HepG2 (cell line): ENCODE measurements around the gene FMN2. TPM values are rescaled to one million over a fixed set of nuclear protein-coding genes. Genes with fewer than 3 reads are reported as not detected.

Experiments used
- ATAC-seq: fragments of 200-7000 bp; cut with Tn5 transposase; 3 replicates; pipeline ENCODE4 v1.9.1; 2020; ENCODE audit warnings: mild to moderate bottlenecking, moderate library complexity
- BruUV-seq: library from RNA; stranded (reverse); fragments of 400-500 nt; replicated peaks from 2 replicates; lab custom pipeline; 2021; lab: Mats Ljungman, UMichigan
- CTCF ChIA-PET: fragments of 300-600 bp; formaldehyde crosslinking; extraction: SDS; loops from one replicate; lab custom pipeline; 2021; ENCODE audit warnings: low total read pairs, inconsistent platforms, low intra/inter-chr PET ratio; lab: Yijun Ruan, JAX
- POLR2A ChIA-PET: fragments of 350-600 bp; sonication (Branson Sonifier 250); formaldehyde crosslinking; loops from one replicate; lab custom pipeline; 2020; ENCODE audit warnings: antibody characterized with exemption, inconsistent platforms; lab: Yijun Ruan, JAX
- DNase-seq: peaks from one replicate; pipeline ENCODE4 v3.0.0-alpha.2; 2015; ENCODE audit warnings: low spot score
- FAIRE-seq: peaks from 3 replicates; lab custom pipeline; 2011; peaks lifted over from hg19 to GRCh38; lab: Jason Lieb, UNC
- H2AFZ ChIP-seq: one replicate; pipeline ENCODE4 v1.6.1; 2011; ENCODE audit warnings: low read length, inconsistent platforms
- H3K27ac ChIP-seq: fragments of 300-600 bp; 3 replicates; pipeline ENCODE4 v1.8.0; 2011; ENCODE audit warnings: mixed run types, mild to moderate bottlenecking, mixed read lengths, low read length, inconsistent platforms; ENCODE audit not compliant: insufficient read depth; ENCODE audit errors: extremely low read length
- H3K27me3 ChIP-seq, 2 experiments: fragments of 200-600 bp in 1 of 2; 2 replicates in 1 of 2; 3 replicates in 1 of 2; pipeline versions ENCODE4 v1.6.0 to v1.8.0; 2011; ENCODE audit warnings: low read length in 2 of 2, mild to moderate bottlenecking in 2 of 2, moderate library complexity in 2 of 2, inconsistent platforms in 1 of 2; ENCODE audit not compliant: insufficient read depth in 2 of 2, control insufficient read depth in 1 of 2
- H3K36me3 ChIP-seq, 2 experiments: fragments of 200-600 bp in 1 of 2; replicated peaks in 1 of 2; 2 replicates in 1 of 2; 3 replicates in 1 of 2; pipeline versions ENCODE4 v1.5.1 to v1.8.0; 2011; ENCODE audit warnings: low read length in 2 of 2, inconsistent platforms in 1 of 2; ENCODE audit not compliant: insufficient read depth in 2 of 2, control insufficient read depth in 1 of 2
- H3K4me1 ChIP-seq: 2 replicates; pipeline ENCODE4 v1.5.1; 2012; ENCODE audit warnings: low read length, inconsistent platforms; ENCODE audit not compliant: insufficient read depth
- H3K4me2 ChIP-seq: 2 replicates; pipeline ENCODE4 v1.6.0; 2011; ENCODE audit warnings: low read depth, low read length, inconsistent platforms
- H3K4me3 ChIP-seq, 3 experiments: fragments of 200-600 bp in 1 of 3; sonication (generic), shearing (Covaris generic) in 1 of 3; replicated peaks in 1 of 3; 2 replicates each; pipeline ENCODE4 v1.5.1; 2011 to 2016; ENCODE audit warnings: low read length in 3 of 3, inconsistent platforms in 2 of 3, low read depth in 2 of 3, mild to moderate bottlenecking in 2 of 3, control low read depth in 1 of 3, mixed read lengths in 1 of 3; ENCODE audit not compliant: insufficient read depth in 1 of 3
- H3K79me2 ChIP-seq: one replicate; pipeline ENCODE4 v1.6.1; 2011; ENCODE audit warnings: low read length, inconsistent platforms; ENCODE audit not compliant: insufficient read depth
- H3K9ac ChIP-seq: 2 replicates; pipeline ENCODE4 v1.6.0; 2011; ENCODE audit warnings: mild to moderate bottlenecking, low read depth, low read length, inconsistent platforms; ENCODE audit not compliant: insufficient read depth
- H3K9me3 ChIP-seq: 2 replicates; pipeline ENCODE4 v1.5.1; 2012; ENCODE audit warnings: mild to moderate bottlenecking, low read length
- H4K20me1 ChIP-seq: 2 replicates; pipeline ENCODE4 v1.6.0; 2011; ENCODE audit warnings: inconsistent platforms, mild to moderate bottlenecking, low read length, moderate library complexity; ENCODE audit not compliant: insufficient read depth
- ATRX ChIP-seq: sonication (generic); formaldehyde crosslinking; IDR thresholded peaks from 2 replicates; pipeline ENCODE4 v1.4.0; 2020; ENCODE audit warnings: missing genetic modification reagents, borderline replicate concordance
- CBFB ChIP-seq: sonication (generic); formaldehyde crosslinking; IDR thresholded peaks from 2 replicates; pipeline ENCODE4 v1.4.0; 2020; ENCODE audit warnings: missing genetic modification reagents
- CEBPG ChIP-seq: IDR thresholded peaks from 2 replicates; pipeline ENCODE4 v1.6.1; 2016
- CHD2 ChIP-seq: IDR thresholded peaks from 2 replicates; pipeline ENCODE4 v1.6.1; 2011; ENCODE audit warnings: low read depth, low read length, improper control_type of control experiment
- CSRNP2 ChIP-seq: sonication (generic); formaldehyde crosslinking; conservative IDR thresholded peaks from 2 replicates; pipeline ENCODE4 v1.8.0; 2022; ENCODE audit warnings: low read depth, missing genetic modification reagents
- HDAC6 ChIP-seq: fragments of 200-600 bp; sonication (generic); IDR thresholded peaks from 2 replicates; pipeline ENCODE4 v1.7.0; 2017; ENCODE audit warnings: mild to moderate bottlenecking, antibody characterized with exemption, low read length, low read depth
- HOXD1 ChIP-seq: sonication (generic); formaldehyde crosslinking; IDR thresholded peaks from 2 replicates; pipeline ENCODE4 v1.5.0; 2020; ENCODE audit warnings: missing genetic modification reagents
- ONECUT2 ChIP-seq: sonication (generic); formaldehyde crosslinking; IDR thresholded peaks from 2 replicates; pipeline ENCODE4 v1.4.0; 2020; ENCODE audit warnings: missing genetic modification reagents
- REL ChIP-seq: sonication (generic); formaldehyde crosslinking; conservative IDR thresholded peaks from 2 replicates; pipeline ENCODE4 v1.8.0; 2022; ENCODE audit warnings: mild to moderate bottlenecking, missing genetic modification reagents, moderate library complexity
- SAFB2 ChIP-seq: sonication (generic); formaldehyde crosslinking; IDR thresholded peaks from 2 replicates; pipeline ENCODE4 v1.5.1; 2020; ENCODE audit warnings: missing genetic modification reagents, low read depth, mild to moderate bottlenecking, borderline replicate concordance
- SCMH1 ChIP-seq: sonication (generic); formaldehyde crosslinking; IDR thresholded peaks from 2 replicates; pipeline ENCODE4 v1.9.0; 2021; ENCODE audit warnings: missing genetic modification reagents, mild to moderate bottlenecking, borderline replicate concordance
- SIX4 ChIP-seq: sonication (generic); formaldehyde crosslinking; IDR thresholded peaks from 2 replicates; pipeline ENCODE4 v1.4.0; 2020; ENCODE audit warnings: missing genetic modification reagents
- SP5 ChIP-seq: IDR thresholded peaks from 2 replicates; pipeline ENCODE4 v1.6.1; 2016; ENCODE audit warnings: low read depth, borderline replicate concordance
- TBP ChIP-seq: sonication (generic); formaldehyde crosslinking; IDR thresholded peaks from 2 replicates; pipeline ENCODE4 v1.5.0; 2020; ENCODE audit warnings: missing genetic modification reagents
- TCF7 ChIP-seq: sonication (generic); IDR thresholded peaks from 2 replicates; pipeline ENCODE4 v1.6.1; 2016; ENCODE audit warnings: antibody characterized with exemption, low read depth
- ZFP36L2 ChIP-seq: sonication (generic); formaldehyde crosslinking; IDR thresholded peaks from 2 replicates; pipeline ENCODE4 v1.4.0; 2020; ENCODE audit warnings: missing genetic modification reagents
- ZKSCAN1 ChIP-seq: fragments of 150-350 bp; IDR thresholded peaks from 2 replicates; pipeline ENCODE4 v1.6.1; 2014; ENCODE audit warnings: low read length
- ZNF343 ChIP-seq: sonication (generic); formaldehyde crosslinking; IDR thresholded peaks from 2 replicates; pipeline ENCODE4 v1.4.0; 2020; ENCODE audit warnings: mild to moderate bottlenecking, missing genetic modification reagents
- ZNF503 ChIP-seq: sonication (generic); formaldehyde crosslinking; IDR thresholded peaks from 2 replicates; pipeline ENCODE4 v1.4.0; 2020; ENCODE audit warnings: missing genetic modification reagents
- ZNF577 ChIP-seq: sonication (generic); formaldehyde crosslinking; IDR thresholded peaks from 2 replicates; pipeline ENCODE4 v1.4.0; 2020; ENCODE audit warnings: mild to moderate bottlenecking, low read depth, missing genetic modification reagents, borderline replicate concordance
- ZNF670 ChIP-seq: sonication (generic); formaldehyde crosslinking; IDR thresholded peaks from 2 replicates; pipeline ENCODE4 v1.8.0; 2022; ENCODE audit warnings: mild to moderate bottlenecking, missing genetic modification reagents, borderline replicate concordance
- WGBS: methylation state at CpG from one replicate; pipeline ENCODE4 v1.1.6; 2017; ENCODE audit warnings: low lambda C conversion rate; 5-methylcytosine and 5-hydroxymethylcytosine counted together
- in situ Hi-C: cut with HindIII; loops from 2 replicates; pipeline ENCODE4 v1.10.0; 2017; ENCODE audit warnings: low pct_unique_long_range_greater_than_20kb; ENCODE audit not compliant: extremely low pct_ligation_motif_present
- intact Hi-C: fragments of 100-400 bp; cut with micrococcal nuclease; formaldehyde crosslinking; loops from one replicate; pipeline ENCODE4 v1.10.0; 2022; ENCODE audit not compliant: unreplicated experiment
- polyA plus RNA-seq, 8 experiments: library from polyadenylated mRNA; depleted of rRNA in 3 of 8; stranded (reverse) in 7 of 8; unstranded in 1 of 8; fragments of >200 nt; fragmentation: Illumina TruSeq in 4 of 8; extraction: Trizol in 4 of 8; gene quantifications; 2 replicates each; pipeline versions ENCODE4 v1.2.1 to v1.2.3, GENCODE V29; 2011 to 2016; ENCODE audit warnings: low read depth in 4 of 8, missing spikeins in 1 of 8, mixed read lengths in 1 of 8; ENCODE audit not compliant: insufficient read depth in 1 of 8
- total RNA-seq, 5 experiments: library from RNA; depleted of rRNA; stranded (reverse); fragments of >200 nt; fragmentation: Illumina TruSeq; extraction: Trizol; gene quantifications; 2 replicates each; pipeline ENCODE4 v1.2.3, GENCODE V29; 2016; ENCODE audit warnings: low read depth in 1 of 5

FMN2 gene
- total and polyA plus RNA-seq, 2 of the 13 experiments (the other 11 are each of a cell fraction or from before 2014, with no cell fraction given) = not detected

DNA sequence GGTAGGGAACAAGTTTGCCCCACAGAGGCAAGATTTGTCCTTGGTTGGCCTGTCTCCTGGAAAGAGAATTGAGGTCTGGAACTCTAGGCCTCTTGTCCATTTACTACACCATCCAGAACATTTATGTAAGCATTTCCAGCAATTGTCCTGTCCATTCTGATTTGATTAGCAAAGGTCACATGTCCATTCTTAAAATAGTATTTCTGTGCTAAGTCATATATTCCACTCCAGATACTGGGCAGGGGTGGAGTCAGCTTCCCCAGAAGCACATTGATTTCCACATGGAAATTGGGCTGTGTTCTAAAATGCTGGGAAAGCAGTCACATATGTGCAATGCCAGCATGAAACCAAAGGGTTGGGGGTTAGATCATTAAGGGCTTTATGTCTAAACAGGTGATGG is 21.5 kb upstream of the FMN2 start (continued):
- TF ChIP-seq ONECUT2 (CRISPR knock-in tag) = no peak

GRCh38 chr1:240073097-240073496 is 18.6 kb upstream of the FMN2 start:
- TF ChIP-seq CSRNP2 (CRISPR knock-in tag) (no peak), HOXD1 (CRISPR knock-in tag) (no peak), TCF7 (no peak), HDAC6 (no peak), ZNF343 (CRISPR knock-in tag) (no peak), CBFB (no peak), SAFB2 (CRISPR knock-in tag) (no peak), SP5 (no peak), CEBPG (CRISPR knock-in tag) (no peak), ZNF503 (CRISPR knock-in tag) (no peak), ZNF577 (no peak), TBP (no peak), SIX4 (CRISPR knock-in tag) (no peak), ZNF670 (no peak), ZKSCAN1 (no peak), ATRX (CRISPR knock-in tag) (no peak), CHD2 (no peak), REL (CRISPR knock-in tag) (no peak), SCMH1 (no peak), ZFP36L2 (CRISPR knock-in tag) (no peak)
- ATAC-seq (no peak), DNase-seq (no peak), FAIRE-seq (no peak)
- no TSS peak for BruUV-seq
- no peaks in the 10 kb centered on the region for H3K36me3 ChIP-seq
- H3K9ac ChIP-seq = no peak overlapping the region
- H2AFZ ChIP-seq = no peak overlapping the region
- no peak overlapping the region for H3K27ac ChIP-seq
- no peaks in the 10 kb centered on the region for H4K20me1 ChIP-seq
- no peaks in the 10 kb centered on the region for H3K4me1 ChIP-seq
- H3K79me2 ChIP-seq = no peaks in the 10 kb centered on the region
- 12% methylated on average over 3 of the region's 3 CpGs for WGBS
- no peak overlapping the region for H3K4me2 ChIP-seq
- intact Hi-C loops = no loop called here
- ChIA-PET CTCF (no interaction called here), POLR2A (no interaction called here)
- no peaks in the 10 kb centered on the region; a peak in 1 of 5 replicates for H3K27me3 ChIP-seq
- H3K4me3 ChIP-seq = no peak overlapping the region
- no peaks in the 10 kb centered on the region for H3K9me3 ChIP-seq
- in situ Hi-C loops = no loop called here
